Astrocyte of the spinal cord (primary cell): ENCODE measurements around the gene CPA1.

Experiments
- DNase-seq: peaks from one replicate; pipeline ENCODE4 v3.0.0; 2011; ENCODE audit warnings: low read depth, low spot score
- H3K4me3 ChIP-seq: 2 replicates; pipeline ENCODE4 v1.5.1; 2011; ENCODE audit warnings: low read depth, mild to moderate bottlenecking, low read length, moderate library complexity
- in situ Hi-C: cut with HindIII; loops from 2 replicates; pipeline ENCODE4 v1.10.0; 2017; ENCODE audit warnings: low sequenced_read_pairs
- TF ChIP-seq, protein P1 (sequence below): IDR thresholded peaks from 2 replicates; pipeline ENCODE4 v1.5.1; 2012; ENCODE audit warnings: low read depth, mild to moderate bottlenecking, low read length, inconsistent platforms

The CPA1 gene

DNA sequence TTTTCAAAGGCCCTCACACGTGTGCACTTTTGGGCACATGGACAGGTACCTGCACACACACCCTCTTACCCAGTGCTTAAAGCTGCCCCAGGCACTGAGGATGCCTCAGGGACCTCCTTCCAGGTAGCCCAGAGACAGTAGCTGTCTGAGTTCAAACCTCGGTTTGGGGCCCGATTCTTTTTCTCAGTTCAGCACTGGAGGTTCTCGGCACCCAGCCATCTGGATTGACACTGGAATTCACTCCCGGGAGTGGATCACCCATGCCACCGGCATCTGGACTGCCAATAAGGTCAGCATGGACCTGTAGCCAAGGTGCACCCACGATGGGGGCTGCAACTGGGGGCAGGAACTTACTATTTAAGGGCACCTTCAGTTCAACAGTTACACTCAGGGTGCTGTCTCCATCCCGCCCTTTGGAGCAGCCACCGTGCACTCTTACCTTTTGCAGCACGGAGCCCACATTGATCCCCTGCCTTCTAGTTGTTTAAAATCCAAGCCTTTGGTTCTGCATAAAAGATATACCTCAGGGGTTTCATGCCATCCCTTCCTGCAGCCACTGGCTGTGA lies 18.0 kb upstream of the CPA1 start:
- DNase-seq: no peak
- H3K4me3 ChIP-seq: no peak overlapping the region
- TF ChIP-seq, protein P1, sequence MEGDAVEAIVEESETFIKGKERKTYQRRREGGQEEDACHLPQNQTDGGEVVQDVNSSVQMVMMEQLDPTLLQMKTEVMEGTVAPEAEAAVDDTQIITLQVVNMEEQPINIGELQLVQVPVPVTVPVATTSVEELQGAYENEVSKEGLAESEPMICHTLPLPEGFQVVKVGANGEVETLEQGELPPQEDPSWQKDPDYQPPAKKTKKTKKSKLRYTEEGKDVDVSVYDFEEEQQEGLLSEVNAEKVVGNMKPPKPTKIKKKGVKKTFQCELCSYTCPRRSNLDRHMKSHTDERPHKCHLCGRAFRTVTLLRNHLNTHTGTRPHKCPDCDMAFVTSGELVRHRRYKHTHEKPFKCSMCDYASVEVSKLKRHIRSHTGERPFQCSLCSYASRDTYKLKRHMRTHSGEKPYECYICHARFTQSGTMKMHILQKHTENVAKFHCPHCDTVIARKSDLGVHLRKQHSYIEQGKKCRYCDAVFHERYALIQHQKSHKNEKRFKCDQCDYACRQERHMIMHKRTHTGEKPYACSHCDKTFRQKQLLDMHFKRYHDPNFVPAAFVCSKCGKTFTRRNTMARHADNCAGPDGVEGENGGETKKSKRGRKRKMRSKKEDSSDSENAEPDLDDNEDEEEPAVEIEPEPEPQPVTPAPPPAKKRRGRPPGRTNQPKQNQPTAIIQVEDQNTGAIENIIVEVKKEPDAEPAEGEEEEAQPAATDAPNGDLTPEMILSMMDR: no peak
- in situ Hi-C loops: no loop called here

DNA sequence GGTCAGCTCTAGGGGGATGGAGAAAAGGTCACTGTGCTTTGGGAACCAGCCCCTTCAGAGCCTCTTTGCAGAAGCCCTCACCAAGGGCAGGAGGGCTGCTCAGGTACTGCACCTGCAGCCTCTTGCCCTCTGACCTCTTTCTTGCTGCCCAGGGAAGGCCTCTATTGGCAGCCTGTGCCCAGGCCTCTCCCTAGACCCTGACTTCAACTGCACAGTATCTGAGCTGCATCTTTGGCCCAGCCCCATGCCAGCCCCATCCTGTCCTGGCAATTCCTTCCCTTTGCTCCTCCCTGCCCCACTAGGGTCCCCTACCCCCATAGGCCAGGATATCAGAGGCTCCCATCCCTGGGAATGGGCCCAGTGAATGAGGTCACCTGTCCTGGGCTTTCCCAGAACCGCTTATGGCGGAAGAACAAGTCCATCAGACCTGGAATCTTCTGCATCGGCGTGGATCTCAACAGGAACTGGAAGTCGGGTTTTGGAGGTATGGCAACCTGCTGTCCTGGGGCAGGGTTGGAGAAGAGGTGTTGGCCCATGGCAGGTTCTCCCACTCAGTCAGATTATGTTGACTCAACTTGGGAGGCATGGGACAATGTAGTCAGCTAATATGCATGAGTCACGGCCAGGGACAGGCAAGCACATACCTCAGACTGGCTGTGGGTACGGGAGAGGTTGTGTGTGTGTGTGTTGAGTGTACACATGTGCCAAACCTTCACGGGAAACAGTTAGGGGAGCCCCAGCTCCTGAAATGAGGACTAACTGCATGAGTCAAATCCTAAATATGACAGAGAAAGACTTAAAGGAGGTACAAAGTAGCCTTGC lies 17.1 kb upstream of the CPA1 start:
- no peak overlapping the region for H3K4me3 ChIP-seq
- peak; percentile 96 for DNase-seq
- TF ChIP-seq, protein P1: no peak
- in situ Hi-C loops: no loop called here

GRCh38 chr7:130364451-130364850 lies 15.8 kb upstream of the CPA1 start:
- in situ Hi-C loops: no loop called here
- TF ChIP-seq, protein P1: no peak

GRCh38 chr7:130365088-130365487 lies 15.2 kb upstream of the CPA1 start:
- TF ChIP-seq, protein P1: no peak
- DNase-seq: peak; percentile 78
- no peak overlapping the region for H3K4me3 ChIP-seq
- in situ Hi-C loops: no loop called here

More at GRCh38 chr7:130364451-130364850, 15.8 kb upstream of the CPA1 start:
- H3K4me3 ChIP-seq: no peak overlapping the region
- no peak for DNase-seq

DNA sequence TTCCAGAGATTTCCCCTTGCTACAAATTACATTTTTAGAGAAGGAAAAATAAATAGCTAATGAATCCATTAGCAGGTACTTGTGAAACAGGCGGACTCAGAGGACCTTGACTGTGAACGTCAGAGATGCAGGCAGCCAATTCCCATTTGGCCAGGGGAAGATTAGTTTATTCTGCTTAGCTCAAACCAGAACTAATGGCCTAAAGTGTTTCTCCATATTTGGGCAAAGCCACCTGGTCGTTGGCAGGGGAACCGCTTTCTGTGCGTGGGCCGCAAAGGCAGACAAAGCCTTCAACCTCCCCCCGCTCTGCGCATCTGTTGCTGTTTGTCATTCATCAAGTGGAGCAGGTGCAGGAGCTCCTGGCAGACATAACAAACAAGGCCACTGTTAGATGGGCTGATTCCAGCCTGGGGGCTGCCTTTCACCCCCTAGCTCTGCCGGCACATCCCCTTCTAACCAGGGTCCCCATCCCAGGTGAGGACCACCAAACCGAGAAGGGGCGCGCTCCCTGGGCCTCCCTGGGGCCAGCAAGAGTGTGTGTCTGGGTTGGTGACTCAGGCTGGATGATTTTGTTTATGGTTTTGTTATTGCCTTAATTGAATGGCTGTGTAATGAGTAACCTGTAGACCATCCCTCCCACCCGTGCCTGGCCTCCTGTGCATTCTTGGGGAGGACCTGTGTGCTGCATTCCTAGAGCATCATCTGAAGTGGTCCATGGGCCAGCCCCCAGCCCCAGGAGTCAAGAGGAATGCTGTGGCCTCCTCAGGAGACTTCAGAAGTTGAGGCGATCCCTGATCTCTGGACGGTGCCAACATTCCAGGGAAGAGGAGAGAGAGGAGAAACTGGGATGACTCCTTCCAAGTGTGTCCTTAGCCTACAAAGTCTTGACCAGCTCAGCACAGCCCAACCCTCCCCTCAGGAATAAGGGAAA lies 14.5 kb upstream of the CPA1 start:
- DNase-seq: peak; percentile 96
- TF ChIP-seq, protein P1: no peak
- in situ Hi-C loops: no loop called here
- no peak overlapping the region for H3K4me3 ChIP-seq

GRCh38 chr7:130366564-130366963 lies 13.7 kb upstream of the CPA1 start:
- H3K4me3 ChIP-seq: no peak overlapping the region
- in situ Hi-C loops: no loop called here

More at GRCh38 chr7:130366564-130366963, 13.7 kb upstream of the CPA1 start:
- TF ChIP-seq, protein P1: no peak
- DNase-seq: no peak
